Fibroblast of the aortic adventitia (primary cell): Measurements from ENCODE around the gene JADE1. TPM values are rescaled to one million over a fixed set of nuclear protein-coding genes. Genes with fewer than 3 reads are reported as not detected.
A peak's percentile ranks its signal among the peaks of the same experiment; 100 is the strongest.

Experiments
- DNase-seq: peaks from one replicate; pipeline ENCODE4 v3.0.0-alpha.2; 2010; ENCODE audit warnings: low read depth
- H3K4me3 ChIP-seq: 2 replicates; pipeline ENCODE4 v1.5.1; 2011; ENCODE audit warnings: low read depth, mild to moderate bottlenecking, control low read depth, low read length, moderate library complexity
- CTCF ChIP-seq: IDR thresholded peaks from 2 replicates; pipeline ENCODE4 v1.5.1; 2011; ENCODE audit warnings: mild to moderate bottlenecking, low read length, control low read depth, inconsistent platforms; ENCODE audit not compliant: insufficient read depth
- total RNA-seq: library from RNA; depleted of rRNA; stranded (reverse); fragments of >200 nt; gene quantifications from 2 replicates; pipeline ENCODE4 v1.2.3, GENCODE V29; 2012; ENCODE audit warnings: low replicate concordance

The JADE1 gene
- total RNA-seq, 1 donor = 25.8 TPM

GRCh38 chr4:128810331-128810870 lies 901 bp downstream of the JADE1 start:
- TF ChIP-seq CTCF = no peak
- DNase-seq = no peak
- peak overlapping the region; percentile 92 for H3K4me3 ChIP-seq

- TF ChIP-seq CTCF = no peak
- DNase-seq = peak; percentile 84
- H3K4me3 ChIP-seq = peak overlapping the region; percentile 92
These were observed 1.5 kb downstream of the JADE1 start for GRCh38 chr4:128810871-128811570.

DNA sequence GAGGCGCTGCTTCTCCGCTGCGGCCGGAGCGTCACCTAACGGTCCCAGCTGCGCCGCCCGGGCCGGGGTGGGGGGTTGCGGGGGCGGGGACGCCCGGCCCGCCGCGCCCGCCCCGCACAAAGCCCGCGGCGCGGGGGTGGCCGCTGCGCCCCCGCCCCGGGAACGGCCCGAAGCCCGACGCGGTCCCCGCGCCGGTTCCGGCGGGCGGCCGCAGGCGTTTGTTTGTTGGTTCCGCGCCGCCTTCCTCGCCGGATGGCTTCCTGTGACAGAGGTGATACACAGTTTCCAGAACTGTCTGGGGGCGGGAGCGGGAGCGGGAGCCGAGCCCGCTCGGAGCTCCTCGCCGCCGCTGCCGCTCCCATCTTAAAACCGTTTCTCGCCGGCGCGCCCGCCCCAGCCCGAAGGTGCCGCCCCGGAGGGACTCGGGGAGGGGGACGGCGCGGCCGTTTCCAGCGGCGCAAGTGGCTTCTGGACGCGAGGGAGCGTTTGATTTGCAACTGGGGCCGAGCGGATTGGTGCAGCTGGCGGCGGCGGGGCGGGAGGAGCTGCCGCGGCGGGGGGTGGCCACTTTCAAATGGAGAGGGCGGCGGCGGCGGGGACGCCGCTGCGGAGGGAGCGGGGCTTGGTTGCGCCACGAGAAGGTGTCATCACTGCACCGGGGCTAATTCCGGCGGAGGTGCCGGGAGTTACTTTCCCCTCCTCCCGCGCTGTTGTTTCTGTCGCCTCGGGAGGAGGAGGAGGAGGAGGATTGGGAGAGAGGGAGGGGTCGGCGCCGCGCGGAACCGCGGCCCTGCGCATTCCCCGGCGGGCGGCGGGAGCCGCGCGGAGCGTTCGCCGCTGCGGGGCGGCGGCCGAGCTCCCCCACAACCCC lies 2.3 kb downstream of the JADE1 start:
- TF ChIP-seq CTCF = no peak
- peak overlapping the region; percentile 92 for H3K4me3 ChIP-seq
- DNase-seq = peak; percentile 79

GRCh38 chr4:128812442-128813235 lies 3.1 kb downstream of the JADE1 start:
- peak; percentile 69 for DNase-seq
- peak overlapping the region; percentile 92 for H3K4me3 ChIP-seq
- no peak for TF ChIP-seq CTCF

- no peak for TF ChIP-seq CTCF
- DNase-seq = no peak
- no peak overlapping the region for H3K4me3 ChIP-seq
These were observed 4.5 kb downstream of the JADE1 start for GRCh38 chr4:128813965-128814364.

DNA sequence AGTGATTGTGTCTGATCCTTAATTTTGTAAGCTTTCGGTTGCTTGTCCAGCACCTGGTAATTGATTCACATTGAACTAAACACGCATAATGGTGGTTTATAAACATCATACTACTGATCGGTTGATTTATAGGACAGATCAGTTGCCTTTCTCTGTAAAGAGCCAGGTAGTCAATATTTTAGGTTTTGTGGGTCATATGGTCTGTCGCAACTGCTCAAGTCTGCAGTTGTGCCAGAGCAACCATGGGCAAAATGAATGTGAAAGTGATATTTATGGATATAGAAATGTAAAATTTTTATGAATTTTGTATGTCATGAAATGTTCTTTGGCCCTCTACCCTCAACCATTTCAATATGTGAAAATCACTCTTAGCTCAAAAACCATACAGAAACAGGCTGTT lies 8.9 kb downstream of the JADE1 start:
- H3K4me3 ChIP-seq = no peak overlapping the region
- no peak for DNase-seq
- TF ChIP-seq CTCF = no peak
